BLaER1 (cell line): ENCODE measurements around the gene ARL13B.

ENCODE experiments used
- H3K27ac ChIP-seq: shearing (Covaris generic); formaldehyde crosslinking; 2 replicates; pipeline ENCODE4 v1.8.1; 2022
- H3K27me3 ChIP-seq: shearing (Covaris generic); formaldehyde crosslinking; 2 replicates; pipeline ENCODE4 v1.8.1; 2022
- H3K36me3 ChIP-seq: shearing (Covaris generic); formaldehyde crosslinking; 2 replicates; pipeline ENCODE4 v1.8.1; 2022
- H3K4me1 ChIP-seq: shearing (Covaris generic); formaldehyde crosslinking; 2 replicates; pipeline ENCODE4 v1.8.1; 2022
- H3K4me2 ChIP-seq: shearing (Covaris generic); formaldehyde crosslinking; 2 replicates; pipeline ENCODE4 v1.8.1; 2022
- H3K4me3 ChIP-seq: shearing (Covaris generic); formaldehyde crosslinking; 2 replicates; pipeline ENCODE4 v1.8.1; 2022
- H3K9ac ChIP-seq: shearing (Covaris generic); formaldehyde crosslinking; 2 replicates; pipeline ENCODE4 v1.8.1; 2022
- H3K9me3 ChIP-seq: shearing (Covaris generic); formaldehyde crosslinking; 2 replicates; pipeline ENCODE4 v1.8.1; 2022
- H4K20me1 ChIP-seq: shearing (Covaris generic); formaldehyde crosslinking; 2 replicates; pipeline ENCODE4 v1.8.1; 2022
- Cebpa-rat ChIP-seq: shearing (Covaris generic); IDR thresholded peaks from 2 replicates; pipeline ENCODE4 v1.8.1; 2022

The ARL13B gene

GRCh38 chr3:94093151-94093550 is 113.2 kb downstream of the ARL13B start:
- no peak overlapping the region for H3K4me3 ChIP-seq
- H3K9ac ChIP-seq = no peak overlapping the region
- peaks cover 55% of the 10 kb centered on the region for H3K36me3 ChIP-seq
- no peak for TF ChIP-seq Cebpa-rat
- no peaks in the 10 kb centered on the region for H4K20me1 ChIP-seq
- H3K4me1 ChIP-seq = no peaks in the 10 kb centered on the region
- H3K27me3 ChIP-seq = no peaks in the 10 kb centered on the region
- H3K4me2 ChIP-seq = no peak overlapping the region
- H3K27ac ChIP-seq = no peak overlapping the region
- H3K9me3 ChIP-seq = no peaks in the 10 kb centered on the region

DNA sequence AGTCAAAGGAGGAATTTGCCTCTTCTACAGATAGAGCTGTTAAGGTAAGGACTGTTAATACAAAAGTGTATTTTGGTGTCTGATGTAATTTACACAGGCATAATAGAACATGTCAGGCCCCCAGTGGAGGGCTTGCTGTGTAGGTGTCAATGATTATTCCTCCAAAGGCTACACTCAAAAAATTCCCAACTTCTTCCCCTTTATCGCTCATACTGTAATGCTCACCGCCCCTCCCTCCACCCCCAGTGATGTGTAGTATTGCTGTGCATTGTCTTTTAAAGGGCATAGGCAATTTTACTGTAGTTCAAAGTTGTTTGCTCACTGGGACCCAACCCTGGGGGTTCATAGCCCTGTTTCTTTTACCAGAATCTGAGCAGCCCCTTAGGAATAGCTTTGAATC is 115.2 kb downstream of the ARL13B start:
- no peaks in the 10 kb centered on the region for H3K27me3 ChIP-seq
- H3K9ac ChIP-seq = no peak overlapping the region
- no peak overlapping the region for H3K27ac ChIP-seq
- peaks cover 56% of the 10 kb centered on the region for H3K36me3 ChIP-seq
- no peaks in the 10 kb centered on the region for H3K4me1 ChIP-seq
- H3K4me3 ChIP-seq = no peak overlapping the region
- no peak for TF ChIP-seq Cebpa-rat
- no peak overlapping the region for H3K4me2 ChIP-seq
- no peaks in the 10 kb centered on the region for H3K9me3 ChIP-seq
- H4K20me1 ChIP-seq = no peaks in the 10 kb centered on the region

DNA sequence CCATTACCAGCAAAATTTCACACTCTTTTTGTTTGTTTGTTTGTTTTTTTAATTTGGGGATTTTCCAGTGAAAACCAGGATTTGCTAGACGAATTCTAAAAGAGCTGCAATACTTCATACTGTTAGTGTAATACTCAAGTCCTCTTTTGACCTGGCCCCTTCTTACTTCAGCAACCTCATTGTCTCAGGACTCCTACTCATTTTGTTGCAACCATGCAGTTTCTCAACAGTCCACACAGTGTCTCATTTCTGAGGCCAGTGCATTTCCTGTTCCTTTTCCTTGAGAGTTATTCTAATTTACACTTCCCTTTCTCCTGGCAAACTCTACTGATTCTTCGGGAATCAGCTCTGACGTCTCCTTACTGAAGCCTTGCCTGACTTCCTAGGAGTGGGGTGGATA is 118.5 kb downstream of the ARL13B start:
- Histone ChIP-seq H3K36me3 (peaks cover 51% of the 10 kb centered on the region), H3K4me1 (no peaks in the 10 kb centered on the region), H3K27ac (no peak overlapping the region), H3K9me3 (no peaks in the 10 kb centered on the region), H3K27me3 (no peaks in the 10 kb centered on the region), H4K20me1 (no peaks in the 10 kb centered on the region), H3K9ac (no peak overlapping the region), H3K4me3 (no peak overlapping the region), H3K4me2 (no peak overlapping the region)
- TF ChIP-seq Cebpa-rat = no peak

DNA sequence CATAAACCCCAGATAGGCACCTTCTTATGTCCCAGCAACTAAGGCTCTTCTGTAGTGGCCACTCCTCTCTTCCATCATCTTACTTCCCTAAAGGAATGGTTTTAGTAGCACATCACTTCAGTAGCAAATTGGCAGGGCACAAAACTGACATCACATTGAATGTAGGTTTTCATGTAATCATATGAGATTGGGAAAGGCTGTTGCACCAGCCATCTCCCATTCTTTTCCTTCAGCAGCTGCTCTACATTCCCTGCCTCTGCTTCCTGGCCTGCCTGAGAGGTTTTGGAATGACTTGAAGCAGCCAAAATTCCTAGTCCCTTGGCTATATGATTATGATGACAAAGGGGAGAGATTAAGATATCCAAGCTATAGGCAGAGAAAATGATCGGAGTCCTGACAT is 119.4 kb downstream of the ARL13B start:
- H3K4me3 ChIP-seq = no peak overlapping the region
- H3K9ac ChIP-seq = no peak overlapping the region
- H3K27me3 ChIP-seq = no peaks in the 10 kb centered on the region
- H3K4me2 ChIP-seq = no peak overlapping the region
- no peaks in the 10 kb centered on the region for H4K20me1 ChIP-seq
- TF ChIP-seq Cebpa-rat = no peak
- peaks cover 60% of the 10 kb centered on the region for H3K36me3 ChIP-seq
- no peaks in the 10 kb centered on the region for H3K9me3 ChIP-seq
- H3K27ac ChIP-seq = no peak overlapping the region
- no peaks in the 10 kb centered on the region for H3K4me1 ChIP-seq

DNA sequence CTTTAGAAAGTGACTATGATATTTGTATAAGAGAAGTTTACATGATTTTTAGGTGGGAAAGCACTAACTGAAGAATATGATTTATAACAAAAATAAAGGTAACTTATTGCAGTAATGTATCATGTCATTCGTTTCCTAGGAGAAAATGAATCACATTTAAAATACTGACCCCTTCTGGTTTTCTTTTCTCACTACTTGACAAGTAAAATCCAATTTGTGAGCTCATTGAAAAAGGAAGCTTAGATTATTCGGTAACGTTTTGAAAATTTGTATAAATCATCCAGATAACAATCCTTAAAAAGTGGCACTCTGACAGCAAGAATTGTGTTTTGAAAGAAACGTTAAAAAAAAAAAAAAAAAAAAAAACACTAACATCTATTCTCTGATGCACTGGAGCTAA is 121.9 kb downstream of the ARL13B start:
- Histone ChIP-seq H3K9me3 (no peaks in the 10 kb centered on the region), H3K36me3 (peaks cover 52% of the 10 kb centered on the region), H3K27me3 (no peaks in the 10 kb centered on the region), H3K9ac (no peak overlapping the region), H3K27ac (no peak overlapping the region), H3K4me1 (no peaks in the 10 kb centered on the region), H3K4me2 (no peak overlapping the region), H3K4me3 (no peak overlapping the region), H4K20me1 (no peaks in the 10 kb centered on the region)
- TF ChIP-seq Cebpa-rat = no peak
